Measurements from ENCODE around the gene KLHL10. TPM values are rescaled to one million over a fixed set of nuclear protein-coding genes. Genes with fewer than 3 reads are reported as not detected.

Gene KLHL10
- polyA plus RNA-seq, 1 of the 3 experiments (the other 2 are of a cell fraction), result 0.02 TPM

DNA sequence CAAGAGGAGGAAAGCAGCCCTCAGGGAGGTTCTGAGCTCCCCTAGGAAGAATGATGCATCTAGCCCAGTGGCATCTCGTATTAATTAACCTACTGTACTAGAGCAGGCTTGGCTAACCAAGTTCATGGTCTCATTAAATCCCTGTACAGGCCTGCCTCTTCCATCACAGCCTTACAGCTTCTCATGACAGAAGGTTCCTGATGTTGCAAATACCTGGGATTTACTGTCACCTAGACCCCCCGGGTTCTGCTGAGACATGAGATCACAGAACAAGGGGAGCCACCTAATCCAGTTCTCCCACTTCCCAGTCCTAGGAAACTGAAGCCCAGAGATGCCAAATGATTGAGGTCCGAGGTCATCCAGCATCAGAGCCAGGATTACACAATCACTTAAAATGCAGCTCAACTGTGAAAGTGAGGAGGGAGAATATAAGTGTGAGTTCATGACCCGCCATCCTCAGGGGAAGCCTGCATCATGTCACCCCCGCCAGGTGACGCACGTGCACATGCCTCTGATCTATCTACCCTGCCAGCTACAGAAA lies 57.2 kb downstream of the KLHL10 start:
- 28% methylated on average over 4 of the region's 7 CpGs for WGBS (ENCODE audit: low lambda C conversion rate)
- Histone ChIP-seq H3K4me1 (ENCODE audit: control insufficient read depth in 1 of 2, insufficient read depth in 2 of 2, low read depth in 1 of 2, low read length in 1 of 2) (peaks cover 15 to 28% of the 10 kb centered on the region in 2 experiments; a peak in 3 of 4 replicates), H3K9me2 (no peaks in the 10 kb centered on the region), H3K79me2 (ENCODE audit: insufficient read depth) (peaks cover 44% of the 10 kb centered on the region), H3K9me3 (no peaks in the 10 kb centered on the region), H3K9ac (no peak overlapping the region), H3K4me3 (ENCODE audit: low read depth in 2 of 2, low read length in 1 of 2) (no peak overlapping the region), H2AFZ (ENCODE audit: low read depth) (no peak overlapping the region), H3K36me3 (replicated peaks in 1 of 2; ENCODE audit: control insufficient read depth in 1 of 2, insufficient read depth in 2 of 2, low read length in 1 of 2) (peaks cover 60 to 65% of the 10 kb centered on the region in 2 experiments), H3K4me2 (peak overlapping the region; percentile 37; the same call in 1 of the 2 replicates), H3K27ac (ENCODE audit: low read depth in 2 of 2, low read length in 1 of 2) (peak overlapping the region; percentile 73 to 76), H3F3A (replicated peaks; ENCODE audit: insufficient read depth) (peaks cover 38% of the 10 kb centered on the region), H3K27me3 (ENCODE audit: insufficient read depth) (no peaks in the 10 kb centered on the region), H4K20me1 (ENCODE audit: insufficient read depth) (peaks cover 29% of the 10 kb centered on the region)
- ChIA-PET CTCF (interaction anchor here (1.0 to 2.7 kb wide), 8 partner anchors 8 to 94 kb away, joined by 3 to 9 read pairs (median 5); partner anchors contain the start of genes ACLY and P3H4), POLR2A (interaction anchor here (0.6 to 2.0 kb wide), 7 partner anchors 13 to 693 kb away, joined by 5 to 16 read pairs (median 6); partner anchors contain the start of genes ACLY, CNP, GHDC and KLHL11)
- DNase-seq, result peak; percentile 73
- TF ChIP-seq MXI1 (IDR thresholded peaks at IDR 0.05; ENCODE audit: low read depth, low read length) (no peak), NFIC (IDR thresholded peaks at IDR 0.05; ENCODE audit: borderline replicate concordance) (peak; percentile 43; the same call in 1 of the 2 replicates), SMC3 (IDR thresholded peaks at IDR 0.05; ENCODE audit: low read depth, low read length) (no peak), RCOR1 (IDR thresholded peaks at IDR 0.05; ENCODE audit: low read length) (no peak), JUND (IDR thresholded peaks at IDR 0.05) (0 out of 2 replicates have a peak, but pooled peaks have one; percentile 4), CHD2 (IDR thresholded peaks at IDR 0.05; ENCODE audit: low read length, partially characterized antibody) (no peak), GATA2 (CRISPR knock-in tag; IDR thresholded peaks at IDR 0.05) (no peak), ELF1 (IDR thresholded peaks at IDR 0.05) (no peak), RAD21 (IDR thresholded peaks at IDR 0.05; ENCODE audit: low read length) (no peak), EP300 (IDR thresholded peaks at IDR 0.05; ENCODE audit: borderline replicate concordance in 1 of 2, low read depth in 1 of 2, low read length in 1 of 2) (no peak), TCF12 (IDR thresholded peaks at IDR 0.05) (peak; percentile 95), RXRA (IDR thresholded peaks at IDR 0.05; ENCODE audit: borderline replicate concordance, low read depth) (no peak; the same call in 1 of the 2 replicates), FOXM1 (IDR thresholded peaks at IDR 0.05; ENCODE audit: low read depth) (no peak), POLR2AphosphoS5 (IDR thresholded peaks at IDR 0.05; ENCODE audit: low read depth, low read length) (peak; percentile 81; the same call in 1 of the 2 replicates), FOSL2 (IDR thresholded peaks at IDR 0.05; ENCODE audit: borderline replicate concordance, low read depth) (peak; percentile 14; the same call in 1 of the 2 replicates), MEF2A (IDR thresholded peaks at IDR 0.05; ENCODE audit: borderline replicate concordance, low read depth) (no peak), NRF1 (IDR thresholded peaks at IDR 0.05; ENCODE audit: low read depth, low read length) (no peak), EZH2phosphoT487 (IDR thresholded peaks at IDR 0.05; ENCODE audit: borderline replicate concordance, low read depth) (no peak), FOXJ3 (CRISPR knock-in tag; IDR thresholded peaks at IDR 0.05) (no peak)
- TF ChIP-seq, protein P1, sequence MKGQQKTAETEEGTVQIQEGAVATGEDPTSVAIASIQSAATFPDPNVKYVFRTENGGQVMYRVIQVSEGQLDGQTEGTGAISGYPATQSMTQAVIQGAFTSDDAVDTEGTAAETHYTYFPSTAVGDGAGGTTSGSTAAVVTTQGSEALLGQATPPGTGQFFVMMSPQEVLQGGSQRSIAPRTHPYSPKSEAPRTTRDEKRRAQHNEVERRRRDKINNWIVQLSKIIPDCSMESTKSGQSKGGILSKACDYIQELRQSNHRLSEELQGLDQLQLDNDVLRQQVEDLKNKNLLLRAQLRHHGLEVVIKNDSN (IDR thresholded peaks at IDR 0.05; ENCODE audit: borderline replicate concordance, low read depth), result no peak
- TF ChIP-seq, protein P2, sequence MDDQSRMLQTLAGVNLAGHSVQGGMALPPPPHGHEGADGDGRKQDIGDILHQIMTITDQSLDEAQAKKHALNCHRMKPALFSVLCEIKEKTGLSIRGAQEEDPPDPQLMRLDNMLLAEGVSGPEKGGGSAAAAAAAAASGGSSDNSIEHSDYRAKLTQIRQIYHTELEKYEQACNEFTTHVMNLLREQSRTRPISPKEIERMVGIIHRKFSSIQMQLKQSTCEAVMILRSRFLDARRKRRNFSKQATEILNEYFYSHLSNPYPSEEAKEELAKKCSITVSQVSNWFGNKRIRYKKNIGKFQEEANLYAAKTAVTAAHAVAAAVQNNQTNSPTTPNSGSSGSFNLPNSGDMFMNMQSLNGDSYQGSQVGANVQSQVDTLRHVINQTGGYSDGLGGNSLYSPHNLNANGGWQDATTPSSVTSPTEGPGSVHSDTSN (IDR thresholded peaks at IDR 0.05), result no peak; the same call in 1 of the 2 replicates
- TF ChIP-seq, protein P3, sequence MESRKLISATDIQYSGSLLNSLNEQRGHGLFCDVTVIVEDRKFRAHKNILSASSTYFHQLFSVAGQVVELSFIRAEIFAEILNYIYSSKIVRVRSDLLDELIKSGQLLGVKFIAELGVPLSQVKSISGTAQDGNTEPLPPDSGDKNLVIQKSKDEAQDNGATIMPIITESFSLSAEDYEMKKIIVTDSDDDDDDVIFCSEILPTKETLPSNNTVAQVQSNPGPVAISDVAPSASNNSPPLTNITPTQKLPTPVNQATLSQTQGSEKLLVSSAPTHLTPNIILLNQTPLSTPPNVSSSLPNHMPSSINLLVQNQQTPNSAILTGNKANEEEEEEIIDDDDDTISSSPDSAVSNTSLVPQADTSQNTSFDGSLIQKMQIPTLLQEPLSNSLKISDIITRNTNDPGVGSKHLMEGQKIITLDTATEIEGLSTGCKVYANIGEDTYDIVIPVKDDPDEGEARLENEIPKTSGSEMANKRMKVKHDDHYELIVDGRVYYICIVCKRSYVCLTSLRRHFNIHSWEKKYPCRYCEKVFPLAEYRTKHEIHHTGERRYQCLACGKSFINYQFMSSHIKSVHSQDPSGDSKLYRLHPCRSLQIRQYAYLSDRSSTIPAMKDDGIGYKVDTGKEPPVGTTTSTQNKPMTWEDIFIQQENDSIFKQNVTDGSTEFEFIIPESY (IDR thresholded peaks at IDR 0.05; ENCODE audit: borderline replicate concordance, low read depth), result no peak
- TF ChIP-seq, protein P4, sequence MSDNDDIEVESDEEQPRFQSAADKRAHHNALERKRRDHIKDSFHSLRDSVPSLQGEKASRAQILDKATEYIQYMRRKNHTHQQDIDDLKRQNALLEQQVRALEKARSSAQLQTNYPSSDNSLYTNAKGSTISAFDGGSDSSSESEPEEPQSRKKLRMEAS (IDR thresholded peaks at IDR 0.05; ENCODE audit: low read depth), result no peak
- TF ChIP-seq, protein P5, sequence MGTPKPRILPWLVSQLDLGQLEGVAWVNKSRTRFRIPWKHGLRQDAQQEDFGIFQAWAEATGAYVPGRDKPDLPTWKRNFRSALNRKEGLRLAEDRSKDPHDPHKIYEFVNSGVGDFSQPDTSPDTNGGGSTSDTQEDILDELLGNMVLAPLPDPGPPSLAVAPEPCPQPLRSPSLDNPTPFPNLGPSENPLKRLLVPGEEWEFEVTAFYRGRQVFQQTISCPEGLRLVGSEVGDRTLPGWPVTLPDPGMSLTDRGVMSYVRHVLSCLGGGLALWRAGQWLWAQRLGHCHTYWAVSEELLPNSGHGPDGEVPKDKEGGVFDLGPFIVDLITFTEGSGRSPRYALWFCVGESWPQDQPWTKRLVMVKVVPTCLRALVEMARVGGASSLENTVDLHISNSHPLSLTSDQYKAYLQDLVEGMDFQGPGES (IDR thresholded peaks at IDR 0.05; ENCODE audit: low read depth, low read length), result no peak
- TF ChIP-seq, protein P6, sequence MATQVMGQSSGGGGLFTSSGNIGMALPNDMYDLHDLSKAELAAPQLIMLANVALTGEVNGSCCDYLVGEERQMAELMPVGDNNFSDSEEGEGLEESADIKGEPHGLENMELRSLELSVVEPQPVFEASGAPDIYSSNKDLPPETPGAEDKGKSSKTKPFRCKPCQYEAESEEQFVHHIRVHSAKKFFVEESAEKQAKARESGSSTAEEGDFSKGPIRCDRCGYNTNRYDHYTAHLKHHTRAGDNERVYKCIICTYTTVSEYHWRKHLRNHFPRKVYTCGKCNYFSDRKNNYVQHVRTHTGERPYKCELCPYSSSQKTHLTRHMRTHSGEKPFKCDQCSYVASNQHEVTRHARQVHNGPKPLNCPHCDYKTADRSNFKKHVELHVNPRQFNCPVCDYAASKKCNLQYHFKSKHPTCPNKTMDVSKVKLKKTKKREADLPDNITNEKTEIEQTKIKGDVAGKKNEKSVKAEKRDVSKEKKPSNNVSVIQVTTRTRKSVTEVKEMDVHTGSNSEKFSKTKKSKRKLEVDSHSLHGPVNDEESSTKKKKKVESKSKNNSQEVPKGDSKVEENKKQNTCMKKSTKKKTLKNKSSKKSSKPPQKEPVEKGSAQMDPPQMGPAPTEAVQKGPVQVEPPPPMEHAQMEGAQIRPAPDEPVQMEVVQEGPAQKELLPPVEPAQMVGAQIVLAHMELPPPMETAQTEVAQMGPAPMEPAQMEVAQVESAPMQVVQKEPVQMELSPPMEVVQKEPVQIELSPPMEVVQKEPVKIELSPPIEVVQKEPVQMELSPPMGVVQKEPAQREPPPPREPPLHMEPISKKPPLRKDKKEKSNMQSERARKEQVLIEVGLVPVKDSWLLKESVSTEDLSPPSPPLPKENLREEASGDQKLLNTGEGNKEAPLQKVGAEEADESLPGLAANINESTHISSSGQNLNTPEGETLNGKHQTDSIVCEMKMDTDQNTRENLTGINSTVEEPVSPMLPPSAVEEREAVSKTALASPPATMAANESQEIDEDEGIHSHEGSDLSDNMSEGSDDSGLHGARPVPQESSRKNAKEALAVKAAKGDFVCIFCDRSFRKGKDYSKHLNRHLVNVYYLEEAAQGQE (IDR thresholded peaks at IDR 0.05; ENCODE audit: low read depth, low read length), result no peak

All from SK-N-SH (cell line).